Endothelial cell of umbilical vein (primary cell): ENCODE results near the gene NOP16. TPM values are rescaled to one million over a fixed set of nuclear protein-coding genes. Genes with fewer than 3 reads are reported as not detected.

Source experiments
- BruUV-seq: library from RNA; stranded (reverse); fragments of 400-500 nt; replicated peaks from 2 replicates; lab custom pipeline; 2021; lab: Mats Ljungman, UMichigan
- CTCF ChIA-PET: fragments of 300-600, 350-600 bp; sonication (Branson Sonifier 250); formaldehyde crosslinking; loops from one replicate; lab custom pipeline; 2021; ENCODE audit warnings: antibody characterized with exemption, inconsistent platforms; lab: Charles Lee
- POLR2A ChIA-PET: fragments of 300-600, 350-600 bp; sonication (Branson Sonifier 250); formaldehyde crosslinking; loops from one replicate; lab custom pipeline; 2021; ENCODE audit warnings: antibody characterized with exemption, inconsistent platforms; lab: Charles Lee
- DNase-seq: peaks from one replicate; pipeline ENCODE4 v3.0.0-alpha.2; 2011; ENCODE audit warnings: low read depth, low spot score
- FAIRE-seq: peaks from 2 replicates; lab custom pipeline; 2011; peaks lifted over from hg19 to GRCh38; lab: Jason Lieb, UNC
- H2AFZ ChIP-seq: 2 replicates; pipeline ENCODE4 v1.6.0; 2012; ENCODE audit warnings: low read depth, low read length, control low read depth, inconsistent platforms
- H3K27ac ChIP-seq: 2 replicates; pipeline ENCODE4 v1.5.1; 2011; ENCODE audit warnings: low read depth, mild to moderate bottlenecking, control low read depth, low read length, moderate library complexity; ENCODE audit not compliant: insufficient read depth
- H3K27me3 ChIP-seq, 2 experiments: 2 replicates each; pipeline versions ENCODE4 v1.6.0 to v1.6.1; 2011; ENCODE audit warnings: low read length in 2 of 2, mixed read lengths in 1 of 2; ENCODE audit not compliant: control insufficient read depth in 2 of 2, insufficient read depth in 2 of 2
- H3K36me3 ChIP-seq, 2 experiments: 2 replicates in 1 of 2; 3 replicates in 1 of 2; pipeline ENCODE4 v1.5.1; 2011; ENCODE audit warnings: low read length in 2 of 2, mild to moderate bottlenecking in 1 of 2, moderate library complexity in 1 of 2; ENCODE audit not compliant: control insufficient read depth in 2 of 2, insufficient read depth in 2 of 2; ENCODE audit errors: extremely low read depth in 1 of 2
- H3K4me1 ChIP-seq: 3 replicates; pipeline ENCODE4 v1.5.1; 2011; ENCODE audit warnings: mild to moderate bottlenecking, low read length; ENCODE audit not compliant: control insufficient read depth, insufficient read depth; ENCODE audit errors: extremely low read depth
- H3K4me2 ChIP-seq: 2 replicates; pipeline ENCODE4 v1.6.1; 2011; ENCODE audit warnings: low read length, control low read depth, mixed read lengths; ENCODE audit not compliant: insufficient read depth
- H3K4me3 ChIP-seq, 3 experiments: fragments of 200-600 bp in 1 of 3; sonication (generic), shearing (Covaris generic) in 1 of 3; replicated peaks in 1 of 3; 2 replicates each; pipeline ENCODE4 v1.5.1; 2011 to 2016; ENCODE audit warnings: control low read depth in 3 of 3, low read length in 3 of 3, mild to moderate bottlenecking in 2 of 3, inconsistent platforms in 1 of 3, low read depth in 1 of 3, moderate library complexity in 1 of 3; ENCODE audit not compliant: insufficient read depth in 1 of 3
- H3K79me2 ChIP-seq: 2 replicates; pipeline ENCODE4 v1.6.0; 2012; ENCODE audit warnings: low read length, inconsistent platforms; ENCODE audit not compliant: control insufficient read depth, insufficient read depth
- H3K9ac ChIP-seq: replicated peaks from 2 replicates; pipeline ENCODE3; 2011; ENCODE audit warnings: low read length, control low read depth; ENCODE audit not compliant: insufficient read depth; ENCODE audit errors: extremely low read depth
- H3K9me1 ChIP-seq: replicated peaks from 3 replicates; pipeline ENCODE4 v1.6.0; 2011; ENCODE audit warnings: mild to moderate bottlenecking, low read length; ENCODE audit not compliant: control insufficient read depth, insufficient read depth; ENCODE audit errors: extremely low read depth
- H3K9me3 ChIP-seq: replicated peaks from 2 replicates; pipeline ENCODE4 v1.5.1; 2012; ENCODE audit warnings: low read length, inconsistent platforms; ENCODE audit not compliant: control insufficient read depth, insufficient read depth
- H4K20me1 ChIP-seq: replicated peaks from 2 replicates; pipeline ENCODE3; 2011; ENCODE audit warnings: mild to moderate bottlenecking, low read length; ENCODE audit not compliant: control insufficient read depth, insufficient read depth; ENCODE audit errors: extremely low read depth
- CTCF ChIP-seq, 2 donors: IDR thresholded peaks; 1 replicate in 1 of 2; 2 replicates in 1 of 2; pipeline ENCODE4 v1.5.1; 2011; ENCODE audit warnings: low read length in 2 of 2, mild to moderate bottlenecking in 2 of 2, moderate library complexity in 2 of 2, control low read depth in 1 of 2, inconsistent platforms in 1 of 2, low read depth in 1 of 2; ENCODE audit not compliant: insufficient read depth in 1 of 2; ENCODE audit errors: extremely low read depth in 1 of 2
- EZH2 ChIP-seq: IDR thresholded peaks from 2 replicates; pipeline ENCODE4 v1.6.1; 2012; ENCODE audit warnings: borderline replicate concordance, low read depth, mild to moderate bottlenecking, moderate library complexity, low read length, inconsistent platforms; ENCODE audit not compliant: severe bottlenecking
- FOS ChIP-seq: IDR thresholded peaks from 2 replicates; pipeline ENCODE4 v1.6.1; 2011; ENCODE audit warnings: mild to moderate bottlenecking, low read length, moderate library complexity, borderline replicate concordance; ENCODE audit not compliant: insufficient read depth
- GATA2 ChIP-seq: IDR thresholded peaks from 2 replicates; pipeline ENCODE4 v1.7.0; 2011; ENCODE audit warnings: low read depth, mild to moderate bottlenecking, moderate library complexity, mixed read lengths, low read length; ENCODE audit not compliant: insufficient read length, insufficient read depth
- JUN ChIP-seq: IDR thresholded peaks from 2 replicates; pipeline ENCODE4 v1.6.1; 2011; ENCODE audit warnings: borderline replicate concordance, low read depth; ENCODE audit not compliant: insufficient read length, insufficient read depth
- MAX ChIP-seq: IDR thresholded peaks from 2 replicates; pipeline ENCODE4 v1.6.1; 2011; ENCODE audit not compliant: insufficient read depth, insufficient read length
- MYC ChIP-seq: IDR thresholded peaks from one replicate; pipeline ENCODE4 v1.6.1; 2011; ENCODE audit warnings: mild to moderate bottlenecking, low read depth, low read length
- POLR2A ChIP-seq: IDR thresholded peaks from 2 replicates; pipeline ENCODE4 v1.6.1; 2012; ENCODE audit warnings: low read depth, mild to moderate bottlenecking, control low read depth, low read length
- POLR2AphosphoS5 ChIP-seq: IDR thresholded peaks from 2 replicates; pipeline ENCODE4 v1.6.1; 2012; ENCODE audit warnings: low read depth, mild to moderate bottlenecking, control low read depth, low read length, moderate library complexity; ENCODE audit not compliant: insufficient read depth
- dilution Hi-C: fragments of 300-500 bp; cut with MboI; formaldehyde crosslinking; loops from one replicate; pipeline ENCODE4 v1.15.0; 2019; ENCODE audit warnings: low sequenced_read_pairs; ENCODE audit not compliant: extremely low pct_ligation_motif_present
- intact Hi-C: fragments of 100-400 bp; cut with micrococcal nuclease; formaldehyde crosslinking; loops from one replicate; pipeline ENCODE4 v1.10.0; 2022
- polyA plus RNA-seq, 4 experiments: library from polyadenylated mRNA; depleted of rRNA in 3 of 4; stranded (reverse) in 3 of 4; unstranded in 1 of 4; fragments of >200 nt; gene quantifications; 2 replicates each; pipeline versions ENCODE4 v1.2.1 to v1.2.3, GENCODE V29; 2011 to 2012; ENCODE audit warnings: missing spikeins in 1 of 4
- total RNA-seq: library from RNA; stranded (reverse); gene quantifications from 2 replicates; pipeline ENCODE4 v1.2.3, GENCODE V29; 2021

Gene NOP16
- total and polyA plus RNA-seq, 2 donors (not counting 3 experiments of a cell fraction or from before 2014, with no cell fraction given), result 41.1 to 47.4 TPM

- intact Hi-C loops, result no loop called here
- H3K4me2 ChIP-seq, result no peak overlapping the region
- peaks cover 3 to 13% of the 10 kb centered on the region in 2 experiments for H3K36me3 ChIP-seq
- no peaks in the 10 kb centered on the region for H3K9me3 ChIP-seq
- CTCF ChIA-PET, result interaction anchor here (1.6 kb wide), 1 partner anchor 136 kb away, joined by 3 read pairs; no protein-coding TSS in a partner anchor
- no peak for FAIRE-seq
- no peak for TF ChIP-seq JUN
- TF ChIP-seq POLR2A, result no peak
- TF ChIP-seq MYC, result no peak
- TF ChIP-seq EZH2, result no peak
- TF ChIP-seq GATA2, result no peak
- TF ChIP-seq CTCF (IDR thresholded peaks at IDR 0.05; ENCODE audit: extremely low read depth in 1 of 2, insufficient read depth in 1 of 2, low read depth in 1 of 2, low read length in 2 of 2), result no peak
- TF ChIP-seq POLR2AphosphoS5, result no peak
- TF ChIP-seq MAX, result no peak
- TF ChIP-seq FOS, result no peak
- H3K4me3 ChIP-seq, result no peak overlapping the region
- H3K9ac ChIP-seq, result no peak overlapping the region
- BruUV-seq, result no TSS peak
- POLR2A ChIA-PET, result no interaction called here
- no peak for DNase-seq
- no peaks in the 10 kb centered on the region for H3K9me1 ChIP-seq
- dilution Hi-C loops, result no loop called here
- H4K20me1 ChIP-seq, result no peaks in the 10 kb centered on the region
- no peak overlapping the region for H2AFZ ChIP-seq
- H3K27ac ChIP-seq, result no peak overlapping the region
- peaks cover 1% of the 10 kb centered on the region for H3K79me2 ChIP-seq
- no peaks in the 10 kb centered on the region for H3K4me1 ChIP-seq
- no peaks in the 10 kb centered on the region for H3K27me3 ChIP-seq
Observed at GRCh38 chr5:176406436-176407052, 18.1 kb upstream of the NOP16 start.
